GM18870 (cell line): Measurements from ENCODE around the gene LUC7L2.
"Not testable (repeated sequence)": the region's sequence is repeated elsewhere in the genome, so short reads cannot be mapped to it uniquely, and the experiment has no call there.

Experiments
- ATAC-seq: cut with Tn5 transposase; IDR thresholded peaks from one replicate; pipeline ENCODE4 v1.9.1; 2021; ENCODE audit warnings: moderate library complexity; ENCODE audit not compliant: unreplicated experiment

LUC7L2 gene

GRCh38 chr7:139355320-139355719 lies 4.4 kb upstream of the LUC7L2 start:
- ATAC-seq = no peak

- not testable (repeated sequence) for ATAC-seq
Observed at GRCh38 chr7:139357729-139358506, 1.8 kb upstream of the LUC7L2 start.

GRCh38 chr7:139358541-139359365 lies 941 bp upstream of the LUC7L2 start:
- peak; percentile 5 for ATAC-seq

GRCh38 chr7:139360210-139360947 lies 685 bp downstream of the LUC7L2 start:
- ATAC-seq = peak; percentile 37

- no peak for ATAC-seq
Observed at GRCh38 chr7:139360948-139361307, 1.2 kb downstream of the LUC7L2 start.

- no peak for ATAC-seq
Observed at GRCh38 chr7:139361523-139361922, 1.8 kb downstream of the LUC7L2 start.

- ATAC-seq = no peak
Observed at GRCh38 chr7:139362302-139362701, 2.6 kb downstream of the LUC7L2 start.

GRCh38 chr7:139362981-139363380 lies 3.3 kb downstream of the LUC7L2 start:
- ATAC-seq = no peak

- no peak for ATAC-seq
Observed at GRCh38 chr7:139365336-139365735, 5.6 kb downstream of the LUC7L2 start.

- ATAC-seq = no peak
Observed at GRCh38 chr7:139366400-139366799, 6.7 kb downstream of the LUC7L2 start.

- ATAC-seq = peak; percentile 45
Observed at GRCh38 chr7:139367438-139368155, 7.9 kb downstream of the LUC7L2 start.

GRCh38 chr7:139370301-139370942 lies 10.7 kb downstream of the LUC7L2 start:
- no peak for ATAC-seq

GRCh38 chr7:139370943-139371313 lies 11.2 kb downstream of the LUC7L2 start:
- ATAC-seq = no peak

GRCh38 chr7:139374246-139374645 lies 14.6 kb downstream of the LUC7L2 start:
- no peak for ATAC-seq

GRCh38 chr7:139382439-139382838 lies 22.7 kb downstream of the LUC7L2 start:
- no peak for ATAC-seq

GRCh38 chr7:139384611-139385010 lies 24.9 kb downstream of the LUC7L2 start:
- ATAC-seq = no peak

GRCh38 chr7:139387594-139387993 lies 27.9 kb downstream of the LUC7L2 start:
- ATAC-seq = no peak

- no peak for ATAC-seq
Observed at GRCh38 chr7:139389091-139389490, 29.4 kb downstream of the LUC7L2 start.

- no peak for ATAC-seq
Observed at GRCh38 chr7:139389774-139390173, 30.1 kb downstream of the LUC7L2 start.

GRCh38 chr7:139393621-139394211 lies 34.0 kb downstream of the LUC7L2 start:
- ATAC-seq = no peak
